ENCODE data around the gene KANSL1L.

The KANSL1L gene

GRCh38 chr2:210162466-210163124 lies 8.6 kb downstream of the KANSL1L start:
- Histone ChIP-seq H2AFZ (ENCODE audit: low read length) (no peak overlapping the region), H3K79me2 (ENCODE audit: insufficient read depth, low read length) (peaks cover 60% of the 10 kb centered on the region), H3K4me2 (ENCODE audit: low read length) (no peak overlapping the region), H3K36me3 (ENCODE audit: insufficient read depth, low read length) (no peaks in the 10 kb centered on the region), H3K9ac (ENCODE audit: low read length) (no peak overlapping the region), H3K27me3 (ENCODE audit: insufficient read depth, low read length) (no peaks in the 10 kb centered on the region), H3K9me3 (ENCODE audit: low read length) (no peaks in the 10 kb centered on the region), H3K4me1 (ENCODE audit: insufficient read depth, low read length, severe bottlenecking) (peaks cover 14% of the 10 kb centered on the region), H3K9me2 (ENCODE audit: low read depth, low read length) (no peaks in the 10 kb centered on the region), H3F3A (ENCODE audit: insufficient read depth, low read length) (no peaks in the 10 kb centered on the region), H3K4me3 (ENCODE audit: low read depth, low read length, poor library complexity, severe bottlenecking) (no peak overlapping the region), H4K20me1 (ENCODE audit: insufficient read depth, low read length) (no peaks in the 10 kb centered on the region), H3K27ac (ENCODE audit: low read depth, low read length, poor library complexity, severe bottlenecking) (no peak overlapping the region)
- TF ChIP-seq CTCF (IDR thresholded peaks at IDR 0.05; ENCODE audit: low read length) (no peak), EZH2 (IDR thresholded peaks at IDR 0.05; ENCODE audit: borderline replicate concordance, low read length) (no peak)

GRCh38 chr2:210159059-210159458 lies 12.2 kb downstream of the KANSL1L start:
- no peak overlapping the region for H3K27ac ChIP-seq (ENCODE audit: low read depth, low read length, poor library complexity, severe bottlenecking)
- H3K9me3 ChIP-seq (ENCODE audit: low read length), result no peaks in the 10 kb centered on the region
- TF ChIP-seq EZH2 (IDR thresholded peaks at IDR 0.05; ENCODE audit: borderline replicate concordance, low read length) (no peak), CTCF (IDR thresholded peaks at IDR 0.05; ENCODE audit: low read length) (no peak)
- no peak overlapping the region for H3K4me3 ChIP-seq (ENCODE audit: low read depth, low read length, poor library complexity, severe bottlenecking)
- peaks cover 41% of the 10 kb centered on the region for H3K79me2 ChIP-seq (ENCODE audit: insufficient read depth, low read length)
- H2AFZ ChIP-seq (ENCODE audit: low read length), result no peak overlapping the region
- H3F3A ChIP-seq (ENCODE audit: insufficient read depth, low read length), result no peaks in the 10 kb centered on the region
- peaks cover 23% of the 10 kb centered on the region for H3K36me3 ChIP-seq (ENCODE audit: insufficient read depth, low read length)
- H3K4me2 ChIP-seq (ENCODE audit: low read length), result no peak overlapping the region
- no peaks in the 10 kb centered on the region for H3K27me3 ChIP-seq (ENCODE audit: insufficient read depth, low read length)
- H3K9me2 ChIP-seq (ENCODE audit: low read depth, low read length), result no peaks in the 10 kb centered on the region
- H3K9ac ChIP-seq (ENCODE audit: low read length), result no peak overlapping the region
- H3K4me1 ChIP-seq (ENCODE audit: insufficient read depth, low read length, severe bottlenecking), result peaks cover 8% of the 10 kb centered on the region
- no peaks in the 10 kb centered on the region for H4K20me1 ChIP-seq (ENCODE audit: insufficient read depth, low read length)

- Histone ChIP-seq H3K4me2 (ENCODE audit: low read length) (no peak overlapping the region), H3K79me2 (ENCODE audit: insufficient read depth, low read length) (peaks cover 36% of the 10 kb centered on the region), H3K36me3 (ENCODE audit: insufficient read depth, low read length) (peaks cover 31% of the 10 kb centered on the region), H3K9me2 (ENCODE audit: low read depth, low read length) (no peaks in the 10 kb centered on the region), H3K27ac (ENCODE audit: low read depth, low read length, poor library complexity, severe bottlenecking) (no peak overlapping the region), H3K9me3 (ENCODE audit: low read length) (no peaks in the 10 kb centered on the region), H3K9ac (ENCODE audit: low read length) (no peak overlapping the region), H3K4me3 (ENCODE audit: low read depth, low read length, poor library complexity, severe bottlenecking) (no peak overlapping the region), H4K20me1 (ENCODE audit: insufficient read depth, low read length) (no peaks in the 10 kb centered on the region), H3K4me1 (ENCODE audit: insufficient read depth, low read length, severe bottlenecking) (peaks cover 7% of the 10 kb centered on the region), H2AFZ (ENCODE audit: low read length) (no peak overlapping the region), H3K27me3 (ENCODE audit: insufficient read depth, low read length) (no peaks in the 10 kb centered on the region), H3F3A (ENCODE audit: insufficient read depth, low read length) (no peaks in the 10 kb centered on the region)
- TF ChIP-seq CTCF (IDR thresholded peaks at IDR 0.05; ENCODE audit: low read length), result no peak
- TF ChIP-seq EZH2 (IDR thresholded peaks at IDR 0.05; ENCODE audit: borderline replicate concordance, low read length), result no peak
Measured at GRCh38 chr2:210158236-210158635, 13.0 kb downstream of the KANSL1L start.

Data from OCI-LY1 (cell line).